ENCODE results near the gene CRELD2. TPM values are rescaled to one million over a fixed set of nuclear protein-coding genes. Genes with fewer than 3 reads are reported as not detected.
A peak's percentile ranks its signal among the peaks of the same experiment; 100 is the strongest.

CRELD2 gene
- total and polyA plus RNA-seq, 8 donors = 37.2 to 61.9 (median 54.1) TPM

GRCh38 chr22:49963647-49964026 lies 45.2 kb downstream of the CRELD2 start:
- H3K9me3 ChIP-seq = no peaks in the 10 kb centered on the region
- H3K4me1 ChIP-seq = peaks cover 16 to 51% (median 18%) of the 10 kb centered on the region in 3 donors
- H3K27ac ChIP-seq = peak overlapping the region in 2 of 4 donors; percentile 87 to 95
- TF ChIP-seq, protein P1, sequence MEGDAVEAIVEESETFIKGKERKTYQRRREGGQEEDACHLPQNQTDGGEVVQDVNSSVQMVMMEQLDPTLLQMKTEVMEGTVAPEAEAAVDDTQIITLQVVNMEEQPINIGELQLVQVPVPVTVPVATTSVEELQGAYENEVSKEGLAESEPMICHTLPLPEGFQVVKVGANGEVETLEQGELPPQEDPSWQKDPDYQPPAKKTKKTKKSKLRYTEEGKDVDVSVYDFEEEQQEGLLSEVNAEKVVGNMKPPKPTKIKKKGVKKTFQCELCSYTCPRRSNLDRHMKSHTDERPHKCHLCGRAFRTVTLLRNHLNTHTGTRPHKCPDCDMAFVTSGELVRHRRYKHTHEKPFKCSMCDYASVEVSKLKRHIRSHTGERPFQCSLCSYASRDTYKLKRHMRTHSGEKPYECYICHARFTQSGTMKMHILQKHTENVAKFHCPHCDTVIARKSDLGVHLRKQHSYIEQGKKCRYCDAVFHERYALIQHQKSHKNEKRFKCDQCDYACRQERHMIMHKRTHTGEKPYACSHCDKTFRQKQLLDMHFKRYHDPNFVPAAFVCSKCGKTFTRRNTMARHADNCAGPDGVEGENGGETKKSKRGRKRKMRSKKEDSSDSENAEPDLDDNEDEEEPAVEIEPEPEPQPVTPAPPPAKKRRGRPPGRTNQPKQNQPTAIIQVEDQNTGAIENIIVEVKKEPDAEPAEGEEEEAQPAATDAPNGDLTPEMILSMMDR (IDR thresholded peaks at IDR 0.05) = no peak
- FAIRE-seq = no peak
- H3K36me3 ChIP-seq = peaks cover 0 to 19% (median 17%) of the 10 kb centered on the region in 3 donors
- 58% methylated on average over 6 of the region's 6 CpGs for WGBS, 2 donors
- H3K27me3 ChIP-seq = no peaks in the 10 kb centered on the region
- DNase-seq = peak in 4 of 6 donors; percentile 41 to 63 (median 50)
- no peak for ATAC-seq
- intact Hi-C loops (cut with DNase I) = no loop called here
- peak overlapping the region in 3 of 4 donors; percentile 10 to 94 (median 91) for H3K4me3 ChIP-seq

DNA sequence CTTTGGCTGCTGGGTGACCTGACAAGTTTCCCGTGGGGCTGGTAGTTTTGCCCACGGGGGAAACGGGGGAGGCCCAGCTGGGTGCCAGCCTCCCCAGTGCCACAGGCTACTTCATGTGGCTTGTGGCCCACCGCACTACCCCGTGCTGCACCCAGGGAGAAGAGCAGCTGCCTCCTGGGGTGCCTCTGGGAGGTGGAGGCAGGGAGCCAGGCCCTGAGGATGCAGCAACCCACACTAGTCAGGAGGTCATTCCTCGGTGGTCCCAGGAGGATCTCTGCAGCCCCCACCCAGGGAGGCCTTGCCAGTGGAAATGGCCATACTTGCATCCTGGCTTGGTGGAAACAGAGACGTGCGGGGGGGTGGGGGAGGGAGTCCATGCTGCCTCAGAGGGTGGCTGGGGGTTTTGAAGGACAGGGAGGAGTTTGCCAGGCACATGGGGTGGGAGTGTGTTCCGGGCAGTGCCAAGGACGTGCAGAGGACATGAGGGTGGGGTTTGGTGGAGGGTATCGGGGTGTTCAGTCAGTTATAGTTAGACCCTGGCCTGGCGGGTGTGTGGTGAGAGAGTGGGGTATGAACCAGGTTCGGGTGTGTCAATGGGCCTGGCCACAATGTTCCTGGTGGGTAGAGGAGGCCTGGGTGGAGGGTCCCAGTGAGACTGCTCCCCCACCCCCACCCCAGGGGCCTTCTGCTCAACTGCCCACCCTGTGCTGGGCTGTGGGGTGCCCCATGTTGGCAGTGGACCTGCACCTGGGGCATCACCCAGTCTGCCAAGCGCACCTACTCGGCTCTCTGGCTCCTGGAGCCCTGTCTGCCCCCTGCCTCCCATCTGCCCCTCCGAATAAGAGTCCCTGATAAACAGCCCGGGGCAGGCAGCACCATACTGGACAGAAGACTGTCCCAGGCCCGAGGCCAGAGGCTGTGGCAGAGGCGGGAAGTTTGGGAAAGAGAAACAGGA lies 46.0 kb downstream of the CRELD2 start:
- no peak for FAIRE-seq
- 76 to 77% methylated on average over 19 of the region's 19 CpGs for WGBS, 2 donors
- TF ChIP-seq, protein P1 (IDR thresholded peaks at IDR 0.05) = no peak
- no peak for ATAC-seq
- peak; percentile 27 to 79 (median 51) for DNase-seq
- Histone ChIP-seq H3K4me1 (peaks cover 16 to 46% (median 16%) of the 10 kb centered on the region in 3 donors), H3K27me3 (no peaks in the 10 kb centered on the region), H3K9me3 (no peaks in the 10 kb centered on the region), H3K4me3 (peak overlapping the region in 2 of 4 donors; percentile 91 to 94), H3K27ac (peak overlapping the region in 2 of 4 donors; percentile 87 to 95), H3K36me3 (peaks cover 0 to 19% (median 17%) of the 10 kb centered on the region in 3 donors)
- intact Hi-C loops (cut with DNase I) = no loop called here

DNA sequence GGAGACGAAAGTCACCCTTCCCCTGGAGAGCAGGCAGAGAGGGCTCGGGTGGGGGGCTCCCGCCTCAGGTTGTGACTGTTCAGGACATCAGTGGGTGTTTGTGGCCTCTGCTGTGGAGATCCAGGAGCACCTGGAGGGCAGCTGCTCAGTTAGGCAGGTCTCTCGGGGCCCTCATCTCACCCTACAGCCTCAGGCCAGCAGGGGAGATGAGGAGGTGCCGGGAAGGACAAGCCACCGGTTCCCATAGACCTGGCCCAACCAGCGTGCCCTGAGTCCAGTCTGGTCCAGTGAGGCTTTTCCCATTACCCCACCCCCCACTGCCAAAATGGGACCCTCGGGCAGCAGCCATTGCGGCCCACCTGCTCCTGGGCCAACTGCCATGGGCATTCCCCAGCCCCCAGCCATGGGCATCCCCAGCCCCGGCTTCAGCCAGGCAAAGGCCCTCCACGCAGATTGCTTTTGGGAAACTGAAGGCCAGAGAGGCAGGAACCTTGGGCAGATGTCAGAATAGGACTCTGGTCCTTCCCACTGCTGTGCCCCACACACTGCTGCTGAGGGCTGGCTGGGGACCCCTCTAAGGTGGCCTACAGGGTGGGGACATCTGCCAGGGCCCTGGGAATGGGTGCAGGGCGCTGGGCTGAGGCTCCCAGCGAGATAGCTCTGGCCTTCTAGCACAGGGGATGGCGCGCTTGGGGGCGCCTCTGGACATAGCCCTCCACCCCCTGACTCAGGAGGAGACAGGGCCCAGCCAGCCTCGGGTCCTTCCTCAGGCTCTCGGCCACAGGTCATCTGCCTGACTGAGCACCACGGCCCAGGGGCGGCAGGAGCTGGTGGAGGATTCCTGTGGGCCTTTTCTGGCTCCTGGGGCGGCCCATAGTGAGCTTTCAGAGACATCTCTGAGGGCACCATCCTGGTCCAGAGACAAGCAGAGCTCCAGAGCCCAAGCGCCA lies 46.9 kb downstream of the CRELD2 start:
- intact Hi-C loops (cut with DNase I) = no loop called here
- 85 to 87% methylated on average over 20 to 22 of the region's 22 CpGs for WGBS, 2 donors
- Histone ChIP-seq H3K36me3 (peaks cover 0 to 19% (median 17%) of the 10 kb centered on the region in 3 donors), H3K4me1 (peaks cover 14 to 48% (median 16%) of the 10 kb centered on the region in 3 donors), H3K27me3 (no peaks in the 10 kb centered on the region), H3K4me3 (peak overlapping the region in 1 of 4 donors; percentile 3), H3K27ac (peak overlapping the region in 2 of 4 donors; percentile 67 to 84), H3K9me3 (no peaks in the 10 kb centered on the region)
- no peak for FAIRE-seq
- TF ChIP-seq, protein P1 (IDR thresholded peaks at IDR 0.05) = no peak
- ATAC-seq = no peak
- DNase-seq = peak; percentile 25 to 82 (median 54)

- TF ChIP-seq, protein P1 (IDR thresholded peaks at IDR 0.05) = no peak
- ATAC-seq = no peak
Measured at GRCh38 chr22:49966041-49966773, 47.8 kb downstream of the CRELD2 start.

More at GRCh38 chr22:49966041-49966773, 47.8 kb downstream of the CRELD2 start:
- intact Hi-C loops (cut with DNase I) = no loop called here
- FAIRE-seq (no peak), DNase-seq (peak; percentile 29 to 82 (median 51))
- Histone ChIP-seq H3K4me1 (peaks cover 14 to 54% (median 19%) of the 10 kb centered on the region in 3 donors), H3K4me3 (peak overlapping the region in 1 of 4 donors; percentile 17), H3K27ac (peak overlapping the region in 3 of 4 donors; percentile 22 to 84 (median 67)), H3K36me3 (peaks cover 0 to 19% (median 17%) of the 10 kb centered on the region in 3 donors), H3K9me3 (no peaks in the 10 kb centered on the region), H3K27me3 (no peaks in the 10 kb centered on the region)
- WGBS, 2 donors = 89% methylated on average over 9 to 11 of the region's 11 CpGs

Data from pancreas (tissue), 10 donors.